ENCODE data around the gene CORO7.
"Not testable (repeated sequence)": the region's sequence is repeated elsewhere in the genome, so short reads cannot be mapped to it uniquely, and the experiment has no call there.

CORO7 gene

DNA sequence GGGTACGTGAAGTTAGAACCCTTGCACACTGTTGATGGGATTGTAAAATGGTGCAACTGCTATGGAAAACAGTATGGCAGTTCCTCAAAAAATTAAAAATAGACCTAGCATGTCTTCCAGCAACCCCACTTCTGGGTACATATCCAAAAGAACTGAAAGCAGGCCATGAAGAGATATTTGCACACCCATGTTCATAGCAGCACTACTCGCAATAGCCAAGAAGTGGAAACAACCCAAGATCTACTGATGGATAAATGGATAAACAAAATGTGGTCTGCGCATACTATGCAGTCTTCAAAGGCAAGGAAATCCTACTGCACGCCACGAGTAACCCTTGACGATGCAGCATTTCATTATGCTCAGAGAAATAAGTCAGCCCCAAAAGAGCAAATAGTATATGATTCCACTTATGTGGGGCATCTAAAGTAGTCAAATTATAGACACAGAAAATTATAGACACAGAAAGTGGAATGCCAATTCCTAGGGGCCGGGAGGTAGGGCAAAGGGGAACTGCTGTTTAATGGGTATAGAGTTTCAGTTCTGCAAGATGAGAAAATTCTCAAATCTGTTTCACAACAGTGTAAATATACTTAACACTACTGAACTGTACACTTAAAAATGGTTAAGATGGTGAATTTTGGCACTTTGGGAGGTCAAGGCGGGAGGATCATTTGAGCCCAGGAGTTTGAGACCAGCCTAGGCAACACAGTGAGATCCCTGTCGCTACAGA is 17.2 kb downstream of the CORO7 start:
- peak; percentile 53 for DNase-seq

DNA sequence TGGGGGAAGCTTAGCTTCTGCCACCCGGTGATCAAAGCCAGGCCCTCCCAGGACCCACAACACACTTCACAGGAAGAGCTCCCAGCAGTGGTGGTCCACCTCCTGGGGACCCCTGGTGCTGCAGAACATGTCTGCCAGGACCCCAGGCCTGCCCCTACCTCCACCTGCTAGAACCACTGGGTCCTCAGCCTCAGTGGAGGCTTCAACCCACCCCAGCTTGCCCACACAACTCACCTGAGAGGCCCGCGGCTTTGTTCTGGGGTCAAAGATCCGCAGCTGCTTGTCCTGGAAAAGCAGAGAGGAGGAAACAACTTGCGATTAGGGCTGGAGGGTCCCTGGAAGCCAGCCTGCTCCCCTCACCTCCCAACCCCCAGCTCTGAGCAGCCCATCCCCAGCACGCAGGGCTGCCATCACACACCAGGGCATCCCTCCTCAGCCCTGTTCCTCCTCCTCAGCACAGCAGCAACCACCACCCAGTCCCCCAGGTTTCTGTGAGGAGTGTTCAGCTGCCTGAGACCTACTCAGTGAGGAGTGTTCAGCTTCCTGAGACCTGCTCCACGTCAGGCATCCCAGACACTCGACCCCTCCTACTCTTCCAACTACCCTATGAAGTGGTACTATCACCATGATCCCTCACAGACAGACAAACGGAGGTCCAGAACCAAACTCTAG is 21.2 kb downstream of the CORO7 start:
- DNase-seq = no peak

DNA sequence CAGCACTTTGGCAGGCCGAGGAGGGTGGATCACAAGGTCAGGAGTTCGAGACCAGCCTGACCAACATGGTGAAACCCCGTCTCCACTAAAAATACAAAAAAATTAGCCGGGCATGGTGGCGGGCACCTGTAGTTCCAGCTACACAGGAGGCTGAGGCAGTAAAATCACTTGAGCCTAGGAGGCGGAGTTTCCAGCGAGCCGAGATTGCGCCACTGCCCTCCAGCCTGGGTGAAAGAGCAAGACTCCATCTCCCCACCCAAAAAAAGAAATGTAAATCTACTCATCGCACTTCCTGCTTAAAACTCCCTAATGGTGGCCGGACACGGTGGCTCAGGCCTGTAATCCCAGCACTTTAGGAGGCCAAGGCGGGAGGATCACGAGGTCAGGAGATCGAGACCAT is 22.5 kb downstream of the CORO7 start:
- not testable (repeated sequence) for DNase-seq

DNA sequence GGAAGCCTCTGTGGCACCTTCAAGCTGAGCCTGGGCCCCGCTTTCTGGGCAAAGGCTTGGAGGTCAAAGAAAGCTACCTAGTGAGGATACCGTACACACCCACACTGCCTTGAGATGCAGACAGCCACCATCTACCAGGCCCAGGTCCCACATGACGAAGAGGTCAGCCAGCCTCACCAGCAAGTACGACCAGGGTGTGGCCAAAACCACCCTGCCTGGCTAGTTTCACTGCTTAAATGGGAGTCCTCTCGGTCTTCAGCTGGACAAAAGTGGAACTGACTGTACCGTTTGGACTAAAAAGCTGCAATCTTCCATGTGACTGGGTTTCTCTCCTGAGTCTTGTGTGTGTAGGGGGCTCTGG is 23.2 kb downstream of the CORO7 start:
- no peak for DNase-seq

DNA sequence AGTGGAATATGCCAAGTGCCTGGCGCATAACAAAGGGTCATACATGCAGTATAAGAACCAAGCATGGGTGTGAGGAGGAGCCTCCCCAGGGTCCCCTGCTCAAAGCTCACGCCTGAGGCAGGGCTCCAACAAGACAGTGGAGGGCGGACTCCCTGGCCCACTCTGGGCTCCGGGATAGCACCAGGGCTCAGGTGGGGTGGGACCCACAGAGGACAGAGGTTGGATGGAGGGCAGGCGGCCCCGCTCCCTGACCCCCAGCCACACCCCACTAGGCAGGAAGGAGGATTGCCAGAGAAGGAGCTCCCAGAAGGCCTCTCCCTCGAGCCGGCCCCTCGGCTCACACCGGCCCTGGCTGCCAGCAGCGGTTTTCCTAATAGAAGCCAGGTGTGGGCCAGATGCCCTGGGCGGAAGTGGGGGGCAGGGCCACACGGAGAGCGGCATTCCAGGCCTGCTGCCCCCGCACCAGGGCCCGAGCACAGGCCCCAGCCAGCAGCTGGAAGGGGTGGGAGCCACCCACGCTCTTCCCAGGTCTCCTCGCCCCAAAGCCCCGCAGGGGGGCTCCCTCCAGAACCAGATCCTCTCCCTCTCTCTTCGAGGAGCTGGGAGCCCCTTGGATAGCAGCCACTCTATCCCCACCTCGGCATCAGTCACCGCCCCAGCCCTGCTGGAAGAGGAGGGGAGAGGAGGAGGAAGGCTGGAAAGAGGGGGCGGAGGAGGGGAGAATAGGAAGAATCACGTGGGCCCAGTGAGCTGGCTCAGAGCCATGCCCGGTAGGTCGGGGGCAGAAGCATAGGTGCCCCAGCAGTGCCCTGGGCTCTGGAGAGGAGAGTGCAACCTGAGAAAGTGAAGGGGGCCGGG is 23.8 kb downstream of the CORO7 start:
- DNase-seq = no peak

DNA sequence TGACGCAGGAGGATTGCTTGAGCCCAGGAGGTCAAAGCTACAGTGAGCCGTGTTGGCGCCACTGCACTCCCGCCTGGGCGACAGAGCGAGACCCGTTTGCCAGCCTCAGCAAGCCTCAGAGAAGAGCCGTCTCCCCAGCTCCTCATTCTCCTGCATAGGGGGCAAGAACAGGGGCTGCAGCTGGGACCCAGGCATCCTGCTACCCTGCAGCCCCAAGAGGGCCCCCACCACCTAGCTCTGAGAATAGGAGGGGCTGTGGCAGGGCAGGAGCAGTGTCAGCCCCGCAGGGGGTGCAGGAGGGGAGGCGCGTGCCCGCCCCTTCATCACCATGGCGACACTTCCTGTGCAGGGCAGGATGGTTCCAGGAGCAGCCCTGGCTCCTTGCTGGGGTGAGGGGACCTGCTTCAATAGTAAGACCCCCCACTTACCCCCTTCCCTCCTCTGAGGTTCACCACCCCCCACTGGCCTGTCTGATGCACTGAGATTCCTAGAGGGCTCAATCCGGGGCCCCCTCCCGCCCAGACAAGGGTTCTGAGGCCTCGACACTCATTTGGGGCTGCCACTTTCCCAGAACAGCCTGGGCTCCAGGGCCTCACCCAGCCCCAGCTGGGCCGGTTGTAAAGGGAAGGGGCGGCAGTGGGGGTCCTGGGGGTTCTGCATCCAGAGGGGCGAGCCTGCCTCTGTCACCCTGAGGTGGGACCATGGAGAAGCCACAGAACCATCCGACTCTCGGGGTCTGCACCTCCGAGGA is 24.6 kb downstream of the CORO7 start:
- no peak for DNase-seq

DNA sequence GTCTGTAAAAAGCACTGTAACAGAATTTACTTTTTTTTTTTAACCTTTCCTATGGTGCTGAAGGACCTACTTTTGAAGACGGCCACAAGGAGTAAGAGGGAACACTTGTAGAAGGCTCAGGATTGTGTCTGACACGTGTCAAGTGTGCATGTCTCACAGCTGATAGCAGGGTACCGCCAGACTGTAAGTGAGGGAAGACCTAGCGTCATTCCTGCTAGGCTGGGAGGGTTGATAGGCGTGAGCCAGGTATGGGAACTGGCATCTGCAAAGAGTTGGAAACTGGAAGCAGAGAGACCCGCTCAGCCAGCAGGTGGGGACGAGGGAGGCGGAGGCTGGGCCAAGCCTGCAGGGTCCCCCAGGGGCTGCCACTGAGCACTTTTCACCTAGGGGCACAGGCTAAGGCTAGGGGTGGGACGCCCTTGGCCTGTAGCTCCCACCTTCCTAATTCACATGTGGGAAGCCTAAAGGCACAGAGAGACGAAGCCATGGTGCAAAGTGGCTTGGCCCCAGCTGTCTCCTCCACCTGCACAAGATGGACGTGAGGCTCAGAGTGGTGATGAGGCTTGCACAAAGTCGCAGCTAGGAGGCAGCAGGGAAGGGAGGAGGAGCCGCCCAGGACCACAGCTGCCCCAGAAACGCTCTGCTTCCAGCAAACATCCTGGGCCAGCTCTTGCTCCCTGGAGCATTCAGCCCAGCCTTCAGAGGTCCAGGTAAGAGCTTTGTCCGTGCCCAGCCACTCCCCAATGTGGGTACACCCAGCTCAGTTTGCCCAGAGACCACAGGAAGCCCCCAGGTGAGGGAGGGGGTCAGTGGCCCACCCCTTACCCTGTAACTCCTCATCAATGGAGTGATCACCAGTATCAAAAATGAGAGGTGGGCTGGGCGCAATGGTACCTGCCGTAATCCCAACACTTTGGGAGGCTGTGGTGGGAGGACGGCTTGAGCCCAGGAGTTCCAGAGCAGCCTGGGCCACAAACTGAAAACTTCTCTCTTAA is 25.8 kb downstream of the CORO7 start:
- DNase-seq = no peak

DNA sequence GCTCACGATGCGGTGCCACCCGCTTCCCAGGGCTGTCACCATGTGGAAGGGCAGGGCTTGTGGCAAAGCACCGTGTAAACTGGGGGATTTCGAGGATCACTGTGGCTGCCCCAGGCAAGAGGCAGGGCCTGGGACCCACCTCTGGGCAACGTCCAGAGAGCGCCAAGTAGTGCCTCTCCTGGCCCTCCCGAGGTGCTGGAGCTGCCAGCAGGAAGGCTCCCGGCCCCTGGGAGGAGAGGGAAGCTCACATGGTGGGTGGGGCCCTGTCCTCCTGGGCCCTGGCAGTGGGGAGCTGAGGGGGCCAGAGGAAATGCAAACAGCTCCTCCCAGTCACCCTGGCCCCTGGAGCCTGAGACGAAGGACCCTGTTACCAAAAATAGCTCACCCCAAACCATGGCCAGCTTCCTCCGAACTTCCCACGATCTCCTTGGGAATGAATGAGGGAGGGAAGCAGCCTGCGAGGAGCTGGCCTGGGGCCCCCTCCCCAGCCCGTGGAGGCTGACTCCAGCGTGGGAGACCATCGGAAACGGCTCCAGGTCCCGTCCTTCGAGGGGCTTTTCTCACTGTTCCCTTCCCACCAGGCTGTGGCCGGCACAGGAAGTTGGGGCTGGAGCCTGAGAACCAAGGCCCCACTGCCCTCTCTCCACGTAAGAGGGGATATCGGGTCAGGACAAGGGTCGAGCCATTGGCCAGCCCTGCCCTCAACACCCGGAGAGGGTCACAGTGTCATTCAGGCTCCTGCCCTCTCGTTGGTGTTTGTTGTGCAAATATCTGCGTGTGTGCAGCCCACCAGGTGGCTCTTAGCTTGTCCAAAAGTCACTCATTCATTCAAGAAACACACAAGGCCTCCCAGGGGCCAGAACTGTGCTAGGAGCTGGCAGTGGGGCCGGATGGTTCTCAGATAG is 27.1 kb downstream of the CORO7 start:
- DNase-seq = no peak

DNA sequence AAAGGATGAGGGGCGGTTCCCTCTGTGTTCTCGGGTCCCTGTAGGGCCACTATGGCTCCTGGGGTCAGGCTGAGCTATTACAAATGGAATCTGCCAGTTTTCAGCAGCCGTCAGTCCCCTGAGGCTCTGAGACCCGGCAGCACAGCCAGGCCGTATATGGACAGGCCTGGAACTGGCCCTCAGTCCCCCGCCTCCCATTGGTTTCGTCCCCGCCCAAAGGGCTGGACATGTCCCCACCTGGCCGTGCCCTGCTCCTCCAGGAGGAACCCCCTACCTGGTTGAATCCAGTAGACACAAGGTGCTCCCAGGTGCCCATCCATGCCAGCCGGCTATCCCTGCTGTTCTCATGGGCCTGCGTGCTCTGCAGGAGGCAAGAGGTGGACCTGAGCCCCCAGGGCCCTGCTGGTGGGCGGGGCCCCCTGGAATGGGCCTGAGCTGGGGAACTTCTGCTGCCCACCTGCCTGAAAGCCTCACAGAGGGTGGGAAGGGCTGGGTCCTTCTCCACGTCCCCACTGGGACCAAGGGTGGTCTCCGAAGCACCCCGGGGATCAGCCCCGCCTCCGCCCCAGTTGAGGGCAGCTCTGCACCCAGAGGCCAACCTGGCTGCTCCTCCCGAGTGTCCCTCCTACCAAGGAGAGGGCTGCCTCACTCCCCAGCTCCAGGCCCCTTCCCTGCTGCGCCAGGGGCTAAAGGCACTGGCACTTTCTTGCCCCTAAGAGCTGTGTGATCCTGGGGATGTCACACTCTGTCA is 27.9 kb downstream of the CORO7 start:
- DNase-seq = no peak

DNA sequence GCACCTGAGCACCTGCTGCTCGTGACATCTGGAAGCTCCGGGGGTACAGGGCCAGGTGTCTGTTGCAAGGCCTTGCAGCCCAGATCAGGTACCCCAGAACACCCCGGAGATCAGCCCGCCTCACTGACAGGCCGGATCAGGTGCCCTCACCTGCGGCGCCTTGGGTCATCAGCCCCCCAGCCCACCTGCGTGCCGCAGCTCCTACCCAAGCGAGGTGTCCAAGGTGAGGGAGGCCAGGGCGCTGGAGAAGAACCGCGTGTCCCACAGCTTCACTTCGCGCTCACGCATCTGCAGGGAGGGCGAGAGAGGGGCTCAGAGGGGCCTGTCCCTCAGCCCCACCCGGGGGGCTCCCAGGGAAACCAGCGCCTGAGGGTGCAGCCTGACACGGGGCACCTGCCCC is 28.6 kb downstream of the CORO7 start:
- DNase-seq = no peak

DNA sequence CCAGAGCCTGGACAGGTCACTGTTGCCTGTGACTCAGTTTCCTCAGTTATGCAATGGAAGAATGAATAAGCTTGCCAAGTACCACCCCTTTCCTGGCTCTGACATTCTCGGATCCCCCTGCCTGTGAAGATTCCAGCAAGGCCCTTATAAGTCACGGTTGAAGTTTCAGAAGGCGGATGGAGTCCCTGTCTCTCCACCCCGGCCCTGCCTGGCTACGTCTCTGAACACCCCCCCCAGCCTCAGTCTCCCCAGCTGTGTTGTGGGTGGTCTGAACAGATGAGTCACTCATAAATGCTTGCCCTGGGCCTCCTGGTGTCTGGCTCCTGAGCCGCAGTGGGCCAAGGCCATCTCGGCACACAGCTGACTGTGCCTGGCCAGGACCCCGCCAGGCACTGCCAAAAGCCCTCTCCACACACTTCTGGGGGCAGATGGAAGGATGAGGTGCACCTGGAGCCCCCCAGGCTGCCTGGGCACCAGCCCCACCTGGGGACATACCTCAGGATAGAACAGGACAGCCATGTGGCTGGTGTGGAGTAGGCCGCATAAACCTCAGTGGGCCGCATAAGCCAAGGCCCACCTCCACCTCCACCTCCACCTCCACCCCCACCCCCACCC is 29.3 kb downstream of the CORO7 start:
- no peak for DNase-seq

DNA sequence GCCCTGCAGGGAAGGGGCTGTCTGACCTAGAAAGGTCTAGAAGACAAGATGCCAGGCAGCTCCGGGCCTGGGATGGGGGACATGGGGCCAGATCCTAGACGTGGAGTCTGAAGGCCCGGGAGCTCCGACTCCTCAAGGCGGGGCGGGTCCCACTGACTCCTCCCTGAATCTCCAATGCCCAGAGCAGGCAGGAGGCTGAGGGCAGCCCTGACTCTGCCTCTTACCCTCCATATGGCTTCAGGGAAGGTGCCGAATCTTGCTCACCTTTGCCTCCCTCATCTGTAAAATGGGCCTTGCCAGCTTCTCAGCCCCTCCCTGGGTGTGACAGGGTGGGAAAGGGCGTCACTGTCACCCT is 30.0 kb downstream of the CORO7 start:
- no peak for DNase-seq

DNA sequence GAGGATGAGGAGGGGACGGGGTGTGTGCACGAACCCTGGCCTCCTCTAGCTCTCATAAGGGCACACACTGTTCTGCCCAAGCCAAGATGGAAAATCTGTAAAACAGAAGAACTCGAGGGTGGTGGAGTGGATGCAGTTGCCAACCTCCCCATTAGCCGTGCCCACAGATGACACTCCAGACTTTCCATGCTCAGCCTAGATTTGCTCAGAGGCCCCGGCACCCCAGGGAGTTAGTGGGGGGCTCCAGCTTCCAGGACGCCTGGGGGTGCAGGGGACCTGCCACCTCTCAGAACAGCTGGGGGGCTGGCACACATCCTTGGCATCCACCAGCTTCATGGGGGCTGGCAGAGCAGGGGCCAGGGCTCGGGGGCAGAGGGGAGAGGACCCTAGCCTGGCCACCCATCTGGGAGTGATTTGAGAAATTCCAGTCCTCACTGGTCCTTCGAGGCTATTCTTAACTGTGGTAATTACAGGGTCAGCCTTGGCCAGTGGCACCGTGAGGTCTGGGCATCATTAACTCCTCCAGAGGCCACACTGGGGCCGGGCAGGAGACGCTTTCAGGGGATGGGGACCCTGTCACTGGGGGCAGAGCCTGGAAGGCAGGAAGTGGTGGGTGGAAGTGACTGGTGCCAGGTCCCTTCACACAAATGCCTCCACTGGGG is 30.5 kb downstream of the CORO7 start:
- no peak for DNase-seq

DNA sequence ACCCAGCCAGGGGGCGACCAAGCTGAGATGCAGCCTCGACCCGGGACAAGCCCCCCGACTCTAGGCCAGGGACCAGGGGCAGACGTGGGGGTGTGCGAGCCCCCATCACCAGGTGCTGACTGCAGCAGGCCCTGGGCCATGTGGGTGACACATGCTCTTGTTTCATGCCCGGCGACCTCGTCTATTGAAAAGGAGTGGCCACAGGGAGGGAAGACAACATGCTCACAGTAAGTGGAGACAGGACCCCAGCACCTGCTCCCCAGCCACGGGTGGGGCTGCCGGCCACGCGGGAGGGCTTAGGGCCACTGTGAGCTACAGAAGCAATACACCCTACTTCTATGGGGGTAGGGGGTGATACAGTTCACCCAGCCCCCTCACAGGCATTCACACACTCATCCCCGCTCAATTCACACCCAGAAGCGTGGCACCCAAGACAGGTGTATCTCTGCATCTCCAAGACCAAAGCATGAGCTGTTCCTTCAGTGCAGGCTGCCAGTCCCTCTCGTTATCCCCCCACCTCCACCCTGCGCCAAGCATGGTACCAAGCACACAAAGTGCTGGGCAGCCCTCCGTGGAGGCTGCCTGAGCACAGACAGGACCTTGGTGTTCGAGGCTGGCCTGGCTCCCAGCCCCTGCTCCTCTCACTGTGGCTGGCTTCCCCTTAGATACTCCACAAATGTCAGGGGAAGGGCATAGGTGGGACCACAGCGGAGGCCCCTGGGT is 31.2 kb downstream of the CORO7 start:
- no peak for DNase-seq

DNA sequence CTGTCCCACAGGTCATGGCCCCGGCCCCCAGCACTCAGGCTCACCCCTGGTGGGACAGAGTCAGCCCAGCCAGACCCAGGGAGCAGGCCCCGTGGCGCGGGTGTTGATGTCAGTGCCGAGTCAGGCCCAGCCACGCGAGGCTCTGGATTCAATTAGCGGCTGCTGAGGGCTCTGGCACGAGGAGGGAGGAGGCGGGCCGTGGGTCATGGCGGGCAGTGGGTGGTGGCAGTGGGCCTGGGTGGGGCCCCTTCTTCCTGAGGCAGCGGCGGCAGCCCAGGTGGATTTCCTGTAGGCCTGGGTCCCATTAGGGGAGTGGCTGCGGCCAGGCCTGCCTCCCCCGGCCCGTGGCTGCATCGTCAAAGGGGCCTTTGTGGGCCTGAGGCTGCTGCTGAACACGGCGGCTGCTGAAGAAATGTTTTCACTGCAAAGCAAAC is 31.9 kb downstream of the CORO7 start:
- DNase-seq = no peak

DNA sequence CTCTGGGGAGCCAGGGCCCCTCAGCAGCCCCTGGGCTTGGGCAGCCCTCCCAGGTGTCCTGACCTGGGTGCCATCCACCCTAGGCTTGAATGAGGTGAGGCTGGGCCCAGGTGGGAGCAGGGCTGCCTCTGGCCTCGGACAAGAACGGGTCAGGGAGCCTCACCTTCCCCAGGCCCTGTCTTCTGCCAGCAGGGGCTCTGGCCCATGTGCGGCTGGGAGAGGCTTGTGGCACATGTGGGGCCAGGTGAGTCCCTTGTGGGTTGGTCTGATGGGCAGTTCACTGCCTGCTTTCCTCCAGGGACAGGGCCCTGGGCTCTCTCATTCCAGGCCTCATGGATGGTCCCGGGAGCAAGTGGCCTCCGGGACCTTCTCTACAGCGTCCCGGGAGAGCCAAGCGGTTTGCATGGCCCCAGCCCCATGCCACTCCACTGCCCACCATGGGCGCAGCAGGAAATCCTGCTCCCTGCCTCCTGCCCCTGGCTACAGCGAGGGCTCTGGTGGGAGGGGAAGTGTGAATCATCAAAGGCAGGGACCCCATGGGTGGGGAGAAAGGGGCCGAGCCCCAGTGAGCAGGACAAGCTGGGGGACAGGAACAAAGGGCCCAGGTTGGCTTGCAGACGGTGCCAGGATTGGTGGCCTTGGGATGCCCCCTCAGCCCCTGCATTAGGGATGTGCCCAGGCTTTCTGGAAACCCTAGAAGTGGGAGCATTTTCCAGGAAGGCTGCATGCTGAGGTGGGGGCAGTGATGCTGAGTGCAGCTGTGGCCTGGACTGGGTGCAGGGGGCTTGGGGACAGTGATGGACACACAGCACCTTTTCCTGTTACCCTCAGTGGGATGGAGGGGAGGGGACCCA is 32.6 kb downstream of the CORO7 start:
- DNase-seq = no peak

DNA sequence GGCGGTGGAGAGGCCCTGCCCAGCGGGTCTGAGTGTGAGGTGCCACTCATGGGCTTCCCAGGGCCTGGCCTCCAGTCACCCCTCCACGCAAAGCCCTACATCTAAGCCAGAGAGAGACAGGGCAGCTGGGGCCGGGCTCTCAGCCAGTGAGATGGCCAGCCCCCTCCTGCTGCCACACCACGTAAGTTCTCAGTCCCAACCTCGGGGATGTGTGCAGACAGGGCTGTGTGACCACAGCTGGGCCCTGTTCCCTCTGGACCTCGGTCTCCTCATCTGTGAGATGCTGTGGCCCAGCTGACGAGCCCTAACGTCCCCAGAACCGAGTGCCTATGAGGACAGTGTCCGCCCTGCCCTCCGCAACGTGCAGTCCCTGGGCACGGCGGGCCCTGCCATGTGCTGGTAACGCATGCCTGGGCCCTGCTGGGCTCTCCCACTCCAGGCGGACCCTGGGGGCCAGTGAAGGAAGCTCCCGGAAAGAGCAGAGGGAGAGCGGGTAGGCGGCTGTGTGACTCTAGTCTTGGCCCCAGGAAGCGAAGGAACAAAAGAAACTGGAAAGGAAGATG is 33.5 kb downstream of the CORO7 start:
- no peak for DNase-seq
